Keratinocyte (primary cell): ENCODE measurements around the gene DTNB.
"Not testable (repeated sequence)": the region's sequence is repeated elsewhere in the genome, so short reads cannot be mapped to it uniquely, and the experiment has no call there.

Experiments used
- EZH2 ChIP-seq: IDR thresholded peaks from one replicate; pipeline ENCODE4 v1.6.1; 2012; ENCODE audit warnings: inconsistent platforms, mild to moderate bottlenecking, low read length, moderate library complexity
- TF ChIP-seq, protein P1 (sequence below), 3 experiments: IDR thresholded peaks in 1 of 3; conservative IDR thresholded peaks in 1 of 3; optimal IDR thresholded peaks in 1 of 3; 2 replicates in 2 of 3; 3 replicates in 1 of 3; pipeline versions ENCODE3 to v1.5.1; 2011; ENCODE audit warnings: low read length in 3 of 3, mild to moderate bottlenecking in 3 of 3, moderate library complexity in 2 of 3, control low read depth in 1 of 3, inconsistent platforms in 1 of 3; ENCODE audit not compliant: insufficient read depth in 2 of 3; ENCODE audit errors: extremely low read depth in 1 of 3

DNA sequence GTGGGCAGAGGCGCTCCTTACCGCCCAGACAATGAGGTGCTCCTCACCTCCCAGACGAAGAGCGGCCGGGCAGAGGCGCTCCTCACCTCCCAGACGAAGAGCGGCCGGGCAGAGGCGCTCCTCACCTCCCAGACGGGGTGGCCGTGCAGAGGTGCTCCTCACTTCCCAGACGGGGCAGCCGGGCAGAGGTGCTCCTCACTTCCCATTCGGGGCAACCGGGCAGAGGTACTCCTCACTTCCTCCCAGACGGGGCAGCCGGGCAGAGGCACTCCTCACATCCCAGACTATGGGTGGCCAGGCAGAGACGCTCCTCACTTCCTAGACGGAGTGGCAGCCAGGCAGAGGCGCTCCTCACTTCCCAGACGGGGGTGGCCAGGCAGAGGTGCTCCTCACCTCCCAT is 138.4 kb downstream of the DTNB start:
- TF ChIP-seq, protein P1, sequence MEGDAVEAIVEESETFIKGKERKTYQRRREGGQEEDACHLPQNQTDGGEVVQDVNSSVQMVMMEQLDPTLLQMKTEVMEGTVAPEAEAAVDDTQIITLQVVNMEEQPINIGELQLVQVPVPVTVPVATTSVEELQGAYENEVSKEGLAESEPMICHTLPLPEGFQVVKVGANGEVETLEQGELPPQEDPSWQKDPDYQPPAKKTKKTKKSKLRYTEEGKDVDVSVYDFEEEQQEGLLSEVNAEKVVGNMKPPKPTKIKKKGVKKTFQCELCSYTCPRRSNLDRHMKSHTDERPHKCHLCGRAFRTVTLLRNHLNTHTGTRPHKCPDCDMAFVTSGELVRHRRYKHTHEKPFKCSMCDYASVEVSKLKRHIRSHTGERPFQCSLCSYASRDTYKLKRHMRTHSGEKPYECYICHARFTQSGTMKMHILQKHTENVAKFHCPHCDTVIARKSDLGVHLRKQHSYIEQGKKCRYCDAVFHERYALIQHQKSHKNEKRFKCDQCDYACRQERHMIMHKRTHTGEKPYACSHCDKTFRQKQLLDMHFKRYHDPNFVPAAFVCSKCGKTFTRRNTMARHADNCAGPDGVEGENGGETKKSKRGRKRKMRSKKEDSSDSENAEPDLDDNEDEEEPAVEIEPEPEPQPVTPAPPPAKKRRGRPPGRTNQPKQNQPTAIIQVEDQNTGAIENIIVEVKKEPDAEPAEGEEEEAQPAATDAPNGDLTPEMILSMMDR (optimal IDR thresholded peaks at IDR 0.05 in 1 of 3, IDR thresholded peaks at IDR 0.05 in 1 of 3, conservative IDR thresholded peaks at IDR 0.05 in 1 of 3; ENCODE audit: extremely low read depth in 1 of 3, insufficient read depth in 2 of 3, low read length in 3 of 3), result not testable (repeated sequence)
- not testable (repeated sequence) for TF ChIP-seq EZH2
